Measurements from ENCODE around the gene RBM45.

The RBM45 gene

GRCh38 chr2:178101321-178102079 lies 10.7 kb upstream of the RBM45 start:
- peak; percentile 8 for DNase-seq

GRCh38 chr2:178105566-178105965 lies 6.7 kb upstream of the RBM45 start:
- DNase-seq = no peak
- in situ Hi-C loops (cut with HindIII; ENCODE audit: low pct_ligation_motif_present, low pct_unique_long_range_greater_than_20kb, low sequenced_read_pairs) = no loop called here

More at GRCh38 chr2:178101321-178102079, 10.7 kb upstream of the RBM45 start:
- in situ Hi-C loops (cut with HindIII; ENCODE audit: low pct_ligation_motif_present, low pct_unique_long_range_greater_than_20kb, low sequenced_read_pairs) = no loop called here

- in situ Hi-C loops (cut with HindIII; ENCODE audit: low pct_ligation_motif_present, low pct_unique_long_range_greater_than_20kb, low sequenced_read_pairs) = no loop called here
- DNase-seq = no peak
Measured at GRCh38 chr2:178106053-178106452, 6.2 kb upstream of the RBM45 start.

- in situ Hi-C loops (cut with HindIII; ENCODE audit: low pct_ligation_motif_present, low pct_unique_long_range_greater_than_20kb, low sequenced_read_pairs) = no loop called here
- no peak for DNase-seq
Measured at GRCh38 chr2:178108176-178108575, 4.1 kb upstream of the RBM45 start.

- in situ Hi-C loops (cut with HindIII; ENCODE audit: low pct_ligation_motif_present, low pct_unique_long_range_greater_than_20kb, low sequenced_read_pairs) = no loop called here
- DNase-seq = peak; percentile 65
Measured at GRCh38 chr2:178109813-178110212, 2.4 kb upstream of the RBM45 start.

- no peak for DNase-seq
- in situ Hi-C loops (cut with HindIII; ENCODE audit: low pct_ligation_motif_present, low pct_unique_long_range_greater_than_20kb, low sequenced_read_pairs) = no loop called here
Measured at GRCh38 chr2:178110681-178111080, 1.6 kb upstream of the RBM45 start.

- in situ Hi-C loops (cut with HindIII; ENCODE audit: low pct_ligation_motif_present, low pct_unique_long_range_greater_than_20kb, low sequenced_read_pairs) = no loop called here
- no peak for DNase-seq
Measured at GRCh38 chr2:178111743-178112142, 494 bp upstream of the RBM45 start.

GRCh38 chr2:178114462-178114861 lies 2.2 kb downstream of the RBM45 start:
- in situ Hi-C loops (cut with HindIII; ENCODE audit: low pct_ligation_motif_present, low pct_unique_long_range_greater_than_20kb, low sequenced_read_pairs) = no loop called here
- no peak for DNase-seq

- in situ Hi-C loops (cut with HindIII; ENCODE audit: low pct_ligation_motif_present, low pct_unique_long_range_greater_than_20kb, low sequenced_read_pairs) = no loop called here
- no peak for DNase-seq
Measured at GRCh38 chr2:178115271-178115670, 3.0 kb downstream of the RBM45 start.

GRCh38 chr2:178117725-178118124 lies 5.5 kb downstream of the RBM45 start:
- no peak for DNase-seq
- in situ Hi-C loops (cut with HindIII; ENCODE audit: low pct_ligation_motif_present, low pct_unique_long_range_greater_than_20kb, low sequenced_read_pairs) = no loop called here

GRCh38 chr2:178119179-178119922 lies 7.1 kb downstream of the RBM45 start:
- no peak for DNase-seq
- in situ Hi-C loops (cut with HindIII; ENCODE audit: low pct_ligation_motif_present, low pct_unique_long_range_greater_than_20kb, low sequenced_read_pairs) = no loop called here

- in situ Hi-C loops (cut with HindIII; ENCODE audit: low pct_ligation_motif_present, low pct_unique_long_range_greater_than_20kb, low sequenced_read_pairs) = no loop called here
- DNase-seq = no peak
Measured at GRCh38 chr2:178123163-178123562, 10.9 kb downstream of the RBM45 start.

- in situ Hi-C loops (cut with HindIII; ENCODE audit: low pct_ligation_motif_present, low pct_unique_long_range_greater_than_20kb, low sequenced_read_pairs) = loop anchor here (25.0 kb wide), 1 partner anchor 287 kb away; no protein-coding TSS in a partner anchor
- DNase-seq = no peak
Measured at GRCh38 chr2:178125125-178125524, 12.9 kb downstream of the RBM45 start.

GRCh38 chr2:178125862-178126261 lies 13.6 kb downstream of the RBM45 start:
- in situ Hi-C loops (cut with HindIII; ENCODE audit: low pct_ligation_motif_present, low pct_unique_long_range_greater_than_20kb, low sequenced_read_pairs) = loop anchor here (25.0 kb wide), 1 partner anchor 286 kb away; no protein-coding TSS in a partner anchor

GRCh38 chr2:178128836-178129630 lies 16.8 kb downstream of the RBM45 start:
- in situ Hi-C loops (cut with HindIII; ENCODE audit: low pct_ligation_motif_present, low pct_unique_long_range_greater_than_20kb, low sequenced_read_pairs) = loop anchor here (25.0 kb wide), 1 partner anchor 283 kb away; no protein-coding TSS in a partner anchor
- no peak for DNase-seq

More at GRCh38 chr2:178125862-178126261, 13.6 kb downstream of the RBM45 start:
- no peak for DNase-seq

- in situ Hi-C loops (cut with HindIII; ENCODE audit: low pct_ligation_motif_present, low pct_unique_long_range_greater_than_20kb, low sequenced_read_pairs) = loop anchor here (25.0 kb wide), 1 partner anchor 276 kb away; no protein-coding TSS in a partner anchor
- DNase-seq = no peak
Measured at GRCh38 chr2:178136321-178137025, 24.2 kb downstream of the RBM45 start.

GRCh38 chr2:178142274-178143065 lies 30.2 kb downstream of the RBM45 start:
- in situ Hi-C loops (cut with HindIII; ENCODE audit: low pct_ligation_motif_present, low pct_unique_long_range_greater_than_20kb, low sequenced_read_pairs) = loop anchor here (25.0 kb wide), 1 partner anchor 270 kb away; no protein-coding TSS in a partner anchor
- no peak for DNase-seq
